ENCODE data around the gene FNDC3B.
A peak's percentile ranks its signal among the peaks of the same experiment; 100 is the strongest.

Gene FNDC3B

DNA sequence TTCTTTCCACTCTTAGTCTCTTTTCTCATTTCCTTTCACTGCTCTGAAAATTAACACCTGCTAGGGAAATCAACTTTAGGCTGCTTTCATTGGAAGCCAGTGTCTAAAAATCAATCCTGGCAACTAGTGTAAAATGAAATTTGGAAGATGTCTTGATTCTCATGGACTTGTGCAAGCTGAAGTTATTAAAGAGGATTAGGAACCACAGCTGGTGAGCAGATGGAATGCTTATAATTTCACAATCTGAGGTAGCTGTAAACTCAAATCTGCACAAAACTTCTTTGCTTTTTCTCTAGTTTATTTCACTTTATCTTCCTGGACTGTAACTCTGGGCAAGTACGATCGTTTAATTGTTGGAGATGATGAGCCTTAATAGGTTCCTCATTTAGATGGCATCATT lies 233.3 kb downstream of the FNDC3B start:
- no peak for DNase-seq

DNA sequence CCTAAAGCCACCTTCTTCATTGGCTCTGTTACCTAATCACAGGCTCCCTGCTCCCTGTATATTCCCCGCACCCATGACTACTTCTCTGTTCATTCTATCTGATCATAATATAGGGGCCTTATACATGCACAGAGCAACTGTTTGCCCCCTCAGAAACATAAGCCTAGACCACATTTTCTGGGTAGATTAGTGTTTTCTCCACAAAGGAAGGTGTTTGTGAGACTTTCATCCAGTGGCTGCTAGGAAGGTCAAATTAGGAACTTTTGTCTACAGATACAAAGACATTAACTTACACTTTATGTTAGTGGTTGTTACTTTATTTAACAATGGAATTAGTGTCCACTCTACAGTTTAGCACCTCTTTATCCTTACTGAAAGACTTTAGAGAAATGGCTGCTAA lies 234.0 kb downstream of the FNDC3B start:
- DNase-seq: no peak

DNA sequence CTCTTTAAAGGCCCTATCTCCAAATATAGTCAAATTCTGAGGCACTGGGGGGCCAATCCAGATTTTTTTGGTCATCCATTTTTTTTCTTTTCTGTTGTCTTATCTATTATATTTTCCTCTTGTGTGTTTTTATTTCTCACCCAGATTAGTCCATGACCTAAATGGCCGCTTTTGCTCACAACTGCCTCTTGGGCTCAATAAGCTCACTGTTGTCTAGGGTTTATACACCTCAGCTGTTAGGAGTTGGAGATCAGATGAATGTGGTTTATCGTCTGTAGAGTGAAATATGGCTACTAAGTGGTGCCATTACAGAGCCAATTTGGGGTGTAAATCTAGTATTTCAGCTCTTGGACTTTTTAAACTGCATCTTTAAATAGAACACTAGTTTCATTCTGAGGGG lies 235.5 kb downstream of the FNDC3B start:
- no peak for DNase-seq

DNA sequence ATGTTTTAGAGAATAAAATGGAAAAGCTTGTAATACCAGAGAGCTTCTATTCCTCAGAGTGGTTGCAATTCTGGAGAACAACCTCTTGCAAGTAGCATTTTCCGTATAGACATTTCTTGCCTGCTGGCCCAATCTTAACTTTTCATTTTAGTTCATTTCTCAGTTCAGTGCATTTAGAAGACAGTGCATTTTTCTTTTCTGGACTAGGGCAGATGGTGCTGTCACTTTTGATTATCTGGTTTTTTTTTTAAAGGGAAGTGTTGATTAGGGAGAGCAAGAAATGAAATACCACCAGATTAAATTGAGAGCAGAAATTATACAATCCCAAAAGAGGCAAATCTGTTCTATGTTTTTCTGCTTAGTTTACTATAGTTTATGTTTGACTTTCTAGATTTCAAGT lies 236.2 kb downstream of the FNDC3B start:
- no peak for DNase-seq

DNA sequence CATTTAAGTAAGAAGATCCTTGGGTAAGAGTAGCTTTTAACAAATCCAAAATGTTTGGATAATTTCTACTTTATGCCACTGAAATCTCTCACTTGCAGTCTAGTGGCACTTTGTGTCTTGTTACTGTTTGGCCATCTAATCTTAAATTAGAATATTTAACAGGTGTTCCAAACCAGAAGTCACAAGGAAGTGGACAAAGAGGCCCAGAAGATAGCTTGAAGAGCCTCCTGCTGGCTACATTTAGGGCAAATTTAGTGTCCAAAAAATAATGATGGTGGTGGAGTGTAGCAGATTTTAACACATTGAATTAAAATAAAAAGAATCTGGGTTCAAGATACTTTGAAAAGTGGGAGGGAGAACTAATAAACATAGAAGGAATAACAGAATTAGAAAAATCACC lies 236.7 kb downstream of the FNDC3B start:
- DNase-seq: no peak

DNA sequence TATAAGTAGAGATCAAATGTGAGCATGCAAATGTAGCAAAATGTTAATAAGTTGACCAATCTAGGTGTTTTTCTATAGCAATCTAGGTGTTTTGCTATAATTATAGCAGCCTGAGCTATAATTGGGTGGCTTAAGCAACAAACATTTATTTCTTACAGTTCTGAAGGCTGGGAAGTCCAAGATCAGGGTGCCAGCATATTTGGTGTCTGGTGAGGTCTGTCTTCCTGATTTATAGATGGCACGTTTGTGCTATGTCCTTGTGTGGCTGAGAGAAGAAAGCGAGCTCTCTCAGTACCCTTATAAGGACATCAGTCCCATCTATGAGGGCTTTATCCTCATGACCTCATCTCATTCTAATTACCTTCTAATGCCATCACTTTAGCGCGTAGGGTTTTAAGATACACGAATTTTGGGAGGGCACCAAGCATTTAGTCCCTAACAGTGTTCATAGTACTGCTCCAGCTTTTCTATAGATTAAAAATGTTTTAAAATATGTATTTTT lies 237.8 kb downstream of the FNDC3B start:
- no peak for DNase-seq

DNA sequence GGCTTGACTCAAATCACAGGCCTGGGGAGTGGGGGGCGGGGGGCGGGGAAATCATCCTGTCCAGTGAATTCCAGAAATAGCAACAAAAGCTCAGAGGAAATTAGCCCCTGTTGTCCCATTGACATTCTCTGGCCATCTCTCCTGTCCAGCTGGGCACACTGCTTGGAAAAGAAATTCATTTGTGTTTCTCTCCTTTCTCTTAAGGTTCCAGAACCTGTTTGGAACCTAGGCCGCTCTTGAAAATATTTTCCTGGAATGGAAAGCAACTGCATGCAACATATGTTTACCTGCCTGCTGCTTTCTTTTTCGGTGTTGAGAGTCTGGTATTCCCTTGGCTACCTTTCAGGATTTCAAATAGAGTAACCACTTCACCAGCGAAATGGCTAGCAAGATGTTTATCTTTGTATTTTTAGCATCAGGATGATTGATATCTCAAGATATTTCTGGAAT lies 239.8 kb downstream of the FNDC3B start:
- peak; percentile 13 for DNase-seq

DNA sequence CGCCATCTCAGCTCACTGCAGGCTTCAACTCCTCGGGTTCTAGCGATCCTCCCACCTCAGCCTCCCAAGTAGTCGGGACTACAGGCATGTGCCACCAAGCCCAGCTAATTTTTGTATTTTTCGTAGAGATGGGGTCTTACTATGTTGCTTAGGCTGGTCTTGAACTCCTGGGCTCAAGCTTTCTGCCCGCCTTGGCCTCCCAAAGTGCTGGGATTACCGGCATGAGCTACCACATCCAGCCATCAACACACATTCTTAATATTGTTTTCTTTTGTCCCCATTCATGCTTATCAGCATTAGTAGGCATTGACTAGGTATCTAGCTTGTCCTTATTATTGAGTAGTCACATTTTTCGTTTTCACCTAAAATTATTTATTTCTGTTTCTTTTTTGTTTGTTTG lies 240.6 kb downstream of the FNDC3B start:
- no peak for DNase-seq

DNA sequence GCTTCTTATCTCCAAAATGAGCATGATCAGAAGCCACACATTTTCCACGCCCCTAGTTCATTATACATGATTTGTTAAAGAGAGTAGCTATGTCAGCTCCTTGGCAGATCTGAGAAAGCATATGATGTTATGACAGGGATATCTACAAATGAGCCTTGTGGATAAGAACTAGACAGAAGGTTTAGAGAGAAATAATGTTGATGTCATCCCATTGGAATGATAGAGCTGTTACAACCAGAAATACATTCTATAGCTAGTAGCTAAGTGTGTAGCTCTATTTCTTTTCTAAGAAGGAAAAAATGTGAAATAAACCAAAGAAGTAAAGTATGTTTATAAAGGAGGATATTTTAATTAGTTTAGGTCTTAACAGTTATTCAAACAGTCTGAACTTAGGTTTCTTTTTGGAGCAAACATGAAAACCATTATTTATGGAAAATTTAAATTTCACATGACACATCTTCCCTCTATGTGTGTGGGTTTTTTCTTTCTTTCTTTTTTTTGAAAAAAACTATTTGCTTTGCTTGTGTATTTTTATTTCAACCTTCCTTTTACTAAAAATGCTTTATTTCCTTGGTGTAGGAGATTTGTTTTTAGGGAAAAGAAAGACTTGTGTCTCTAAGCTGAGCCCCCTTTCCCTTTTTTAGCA lies 241.2 kb downstream of the FNDC3B start:
- DNase-seq: no peak

DNA sequence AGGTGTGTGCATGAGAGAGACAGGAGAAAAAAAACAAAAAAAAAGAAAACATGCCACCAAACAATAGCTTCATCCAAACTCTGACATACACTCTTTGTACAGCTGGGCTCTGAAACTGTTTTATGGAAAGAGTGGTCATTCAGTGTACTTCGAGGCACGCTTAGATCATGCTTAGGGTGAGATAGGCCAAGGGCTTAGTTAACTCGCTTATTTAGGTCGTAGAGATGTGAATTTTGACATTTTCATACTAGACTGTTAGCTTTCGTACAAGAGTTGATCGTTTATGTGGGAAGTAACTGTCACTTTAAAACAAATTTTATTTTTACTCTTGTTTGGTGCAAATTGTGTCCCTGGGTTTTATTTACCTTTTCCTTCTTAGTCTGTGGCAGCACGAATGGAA lies 242.5 kb downstream of the FNDC3B start:
- DNase-seq: no peak

DNA sequence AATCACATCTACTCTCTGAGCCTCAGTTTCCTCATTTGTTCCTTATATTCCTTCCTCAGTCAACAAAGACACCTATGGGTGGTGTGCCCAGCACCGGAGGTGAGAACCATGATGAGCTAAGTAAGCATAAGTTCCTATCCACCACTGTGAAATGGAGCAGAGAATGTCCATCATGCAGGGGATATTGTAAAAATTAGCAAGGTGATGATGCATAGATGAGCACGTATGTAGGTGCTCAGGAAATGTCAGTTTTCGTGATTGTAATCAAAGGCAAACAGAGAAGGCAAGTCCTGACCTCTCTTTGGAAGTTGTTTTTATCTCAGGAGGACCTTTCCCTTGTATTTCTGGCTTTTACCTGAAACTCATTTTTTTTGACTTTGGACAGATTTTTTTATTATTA lies 243.5 kb downstream of the FNDC3B start:
- DNase-seq: no peak

DNA sequence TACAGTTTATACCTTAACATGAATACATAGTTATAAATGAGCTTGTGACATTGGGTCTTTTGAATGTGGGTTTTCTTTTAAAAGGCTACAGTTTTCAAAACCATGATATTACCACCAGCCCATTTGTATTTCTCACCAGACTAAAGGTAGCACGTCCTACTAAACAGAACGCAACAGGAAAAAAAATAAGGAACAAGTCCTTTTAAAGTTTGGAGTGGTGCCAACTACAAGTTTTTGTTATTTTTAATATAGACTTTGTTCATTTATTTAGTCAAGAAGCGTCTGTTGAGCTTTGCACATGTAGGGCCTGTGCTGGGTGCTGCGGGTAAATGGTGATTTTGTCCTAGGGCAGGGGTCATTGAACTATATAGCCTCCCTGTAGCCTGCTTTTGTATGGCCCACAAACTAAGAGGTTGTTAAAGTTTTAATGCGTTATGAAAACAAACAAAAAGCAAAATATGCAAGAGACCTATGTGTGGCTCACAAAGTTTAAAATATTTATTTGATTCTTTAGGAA lies 244.5 kb downstream of the FNDC3B start:
- DNase-seq: no peak

DNA sequence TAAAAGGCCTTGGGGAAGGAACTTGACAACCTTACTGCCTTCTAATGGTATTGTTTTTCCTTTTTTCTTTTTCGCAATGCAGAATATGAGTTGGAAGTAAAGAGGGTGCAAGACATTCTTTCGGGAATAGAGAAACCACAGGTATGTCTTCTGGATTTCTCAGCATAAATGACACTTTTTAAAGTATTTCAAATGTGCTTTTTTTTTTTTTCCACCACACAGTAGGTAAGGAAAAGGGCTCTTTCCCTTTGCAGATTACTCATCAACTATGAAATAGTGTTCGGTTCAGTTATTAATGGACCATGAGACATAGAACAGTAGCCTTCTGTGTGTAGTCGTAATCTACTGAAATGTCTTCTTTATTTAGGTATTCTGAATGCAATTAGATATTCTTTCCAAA lies 246.5 kb downstream of the FNDC3B start:
- DNase-seq: no peak

DNA sequence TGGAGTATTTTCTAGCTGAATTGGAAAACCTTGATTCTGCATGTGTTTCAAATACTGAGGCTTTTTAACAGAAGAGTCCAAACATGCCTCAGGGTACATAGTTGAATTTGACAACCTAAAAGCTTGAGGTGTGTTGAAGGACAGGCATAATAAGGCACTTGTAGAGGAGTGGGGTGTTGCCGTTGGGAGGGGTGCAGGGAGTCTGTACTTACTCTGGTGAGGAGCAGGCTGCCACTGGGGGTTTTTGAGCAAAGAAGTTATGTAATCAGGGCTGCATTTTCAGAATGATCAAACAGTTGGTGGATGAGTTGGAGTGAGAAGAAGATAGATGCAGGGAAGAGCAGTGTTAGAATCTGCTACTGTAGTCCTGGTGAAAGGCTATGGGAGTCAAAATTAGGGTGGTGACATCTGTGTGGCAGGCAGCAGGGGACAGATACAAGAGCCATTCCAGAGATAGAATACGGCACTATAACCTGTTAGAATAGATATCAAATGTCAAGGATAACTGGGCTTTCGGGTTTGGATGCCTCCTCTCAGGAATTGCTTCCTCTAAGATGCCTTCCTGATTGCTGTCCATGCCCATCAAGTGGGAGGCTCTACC lies 247.3 kb downstream of the FNDC3B start:
- no peak for DNase-seq

DNA sequence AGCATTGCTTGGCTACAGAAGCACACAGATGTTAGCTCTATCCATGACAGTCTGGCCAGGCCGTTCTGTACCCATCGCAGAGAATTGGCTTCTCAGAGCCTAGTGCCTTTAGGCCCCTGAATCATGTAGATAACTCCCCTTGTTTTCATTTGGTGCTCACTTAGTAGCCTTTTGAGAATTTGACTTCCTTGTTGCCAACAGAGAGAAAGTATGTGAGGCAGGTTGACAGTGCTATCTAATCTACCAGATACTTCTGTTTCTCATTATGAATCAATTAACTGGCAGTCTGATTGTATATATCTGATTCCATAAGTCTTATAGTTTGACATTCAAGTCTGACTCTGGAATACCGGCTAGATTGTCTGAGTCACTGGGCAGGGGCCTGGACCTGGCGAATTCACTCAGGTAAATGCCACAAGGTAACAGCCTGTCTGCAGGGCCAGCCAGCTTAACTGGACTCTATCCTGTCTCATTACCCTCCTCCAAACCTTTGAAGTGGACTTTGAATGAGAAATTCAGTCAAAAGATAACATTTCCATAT lies 248.6 kb downstream of the FNDC3B start:
- DNase-seq: no peak

DNA sequence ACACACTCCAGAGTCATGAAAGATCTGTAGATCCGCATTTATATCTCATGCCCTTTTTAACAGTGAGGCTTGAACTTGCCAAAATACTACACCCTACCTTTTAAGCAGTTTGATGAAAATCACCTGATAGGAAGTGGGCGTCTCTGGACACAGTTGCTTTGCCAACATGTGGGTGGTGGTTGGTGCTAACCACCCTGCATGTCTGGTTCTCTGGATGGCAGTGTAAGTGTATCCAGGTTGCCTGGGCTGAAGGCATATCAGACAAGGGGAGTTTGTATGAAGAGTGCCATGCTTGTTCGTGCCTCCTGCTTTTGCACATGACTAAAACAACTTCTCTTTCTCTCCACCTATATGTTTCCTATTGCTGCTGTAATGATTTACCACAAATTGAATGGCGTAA lies 249.3 kb downstream of the FNDC3B start:
- DNase-seq: no peak

DNA sequence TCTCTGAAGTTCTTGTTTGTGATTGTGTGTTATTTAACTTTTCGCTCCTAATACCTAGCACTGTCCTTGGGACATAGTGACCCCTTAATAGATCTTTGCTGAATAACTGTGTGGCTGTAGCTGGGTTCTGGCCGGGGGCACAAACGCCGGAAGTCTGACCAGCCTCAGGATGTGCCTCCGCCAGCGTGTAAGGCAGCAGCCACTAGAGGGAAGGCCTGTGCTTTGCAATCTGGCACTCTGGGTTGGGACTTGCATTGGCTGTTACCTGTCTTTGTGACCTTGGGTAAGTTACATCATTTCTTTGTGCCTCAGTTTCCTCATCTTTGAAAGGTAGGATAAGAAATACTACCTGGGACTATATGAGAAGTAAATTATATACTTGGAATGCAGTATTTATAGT lies 250.2 kb downstream of the FNDC3B start:
- DNase-seq: no peak

DNA sequence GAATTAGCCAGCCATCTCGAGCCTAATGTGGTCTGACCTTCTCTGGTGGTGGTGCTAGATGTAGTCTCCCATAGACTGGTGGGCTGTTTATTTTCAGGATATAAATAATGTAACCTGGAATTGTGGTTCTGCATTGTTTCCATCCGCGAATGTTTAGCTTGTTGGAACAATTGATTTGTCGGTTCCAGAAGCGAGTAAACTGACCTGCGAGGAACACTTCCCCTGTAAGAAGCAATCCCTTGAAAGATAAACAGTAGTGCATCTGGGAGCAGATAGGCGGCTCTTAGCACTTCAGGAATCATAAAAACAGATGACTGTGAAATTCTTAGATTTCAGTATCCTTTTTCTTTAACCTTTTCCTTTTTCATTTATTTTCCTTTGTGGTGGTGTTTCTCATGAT lies 251.1 kb downstream of the FNDC3B start:
- DNase-seq: no peak

DNA sequence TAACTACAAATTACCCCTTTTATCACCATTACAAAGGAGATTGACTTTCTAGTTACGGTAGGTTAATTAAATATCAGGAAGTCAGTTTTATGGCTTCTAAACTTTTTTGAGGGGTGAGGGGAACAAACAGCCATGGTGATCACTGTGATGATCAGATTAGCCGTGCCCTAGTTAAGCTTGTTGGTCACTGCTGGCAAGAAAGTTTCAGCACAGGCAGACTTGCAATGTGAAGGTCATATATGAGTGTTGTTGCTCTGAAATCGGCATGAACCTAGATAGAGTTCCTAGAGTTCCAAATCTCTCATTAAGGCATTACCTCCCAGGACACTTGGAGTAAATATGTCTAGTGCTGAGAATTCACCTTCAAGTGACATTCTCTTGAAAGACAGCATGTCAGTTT lies 252.3 kb downstream of the FNDC3B start:
- no peak for DNase-seq

DNA sequence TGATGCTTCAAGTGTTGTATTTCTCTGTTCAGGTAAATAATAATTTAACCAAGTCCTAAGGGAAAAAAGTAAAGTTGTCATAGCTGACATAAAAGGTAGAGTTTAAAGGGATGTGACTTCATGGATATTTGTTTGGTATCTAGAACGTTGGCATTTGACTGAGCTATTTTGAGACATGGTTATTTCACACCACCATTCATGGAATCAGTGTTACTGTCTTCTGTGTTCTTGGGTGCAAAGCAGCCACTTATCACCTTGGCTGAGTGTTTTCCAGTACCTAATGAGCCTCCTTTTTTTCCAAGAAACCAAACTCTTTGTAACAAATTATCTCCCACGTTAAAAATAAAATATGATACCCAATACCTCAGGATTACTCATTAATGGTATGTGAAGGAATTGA lies 253.0 kb downstream of the FNDC3B start:
- no peak for DNase-seq

DNA sequence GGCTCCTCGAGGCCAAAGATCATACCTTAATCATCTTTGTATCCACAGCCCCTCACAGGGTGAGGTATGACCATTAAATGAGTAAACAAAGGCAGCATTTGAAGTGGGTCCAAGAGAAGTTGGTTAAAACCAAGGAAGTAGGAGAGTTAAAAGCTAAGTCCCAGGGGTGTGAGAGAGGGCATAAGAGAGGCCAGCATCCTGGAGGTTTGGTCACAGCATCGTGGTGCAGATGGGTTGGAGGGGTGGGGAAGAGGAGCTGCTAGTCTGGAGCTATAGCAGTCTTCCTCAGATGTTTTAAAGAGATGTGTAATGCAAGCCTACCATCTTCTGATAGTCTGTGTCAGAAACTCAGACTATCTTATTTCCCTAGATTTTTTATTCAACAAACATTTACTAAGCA lies 253.7 kb downstream of the FNDC3B start:
- DNase-seq: no peak

DNA sequence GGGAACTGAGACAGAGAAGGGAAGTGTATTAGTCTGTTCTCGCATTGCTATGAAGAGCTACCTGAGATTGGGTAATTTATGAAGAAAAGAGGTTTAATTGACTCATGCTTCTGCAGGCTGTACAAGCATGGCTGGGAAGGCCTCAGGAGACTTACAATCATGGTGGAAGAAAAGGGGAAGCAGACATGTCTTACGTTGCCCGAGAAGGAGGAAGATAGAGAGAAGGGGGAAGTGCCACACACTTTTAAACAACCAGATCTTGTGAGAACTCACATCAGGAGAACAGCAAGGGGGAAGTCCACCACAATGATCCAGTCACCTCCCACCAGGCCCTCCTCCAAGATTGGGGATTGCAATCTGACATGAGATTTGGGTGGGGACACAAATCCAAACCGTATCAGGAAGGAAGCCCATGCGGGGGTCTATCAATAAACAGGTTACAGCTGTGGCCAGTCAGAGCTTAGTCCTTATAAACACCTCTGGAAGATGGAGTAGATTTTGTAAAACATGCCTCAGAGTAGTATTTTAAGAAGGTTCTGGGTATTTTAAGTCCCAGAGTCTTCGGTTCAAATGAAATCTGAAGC lies 254.9 kb downstream of the FNDC3B start:
- DNase-seq: no peak

DNA sequence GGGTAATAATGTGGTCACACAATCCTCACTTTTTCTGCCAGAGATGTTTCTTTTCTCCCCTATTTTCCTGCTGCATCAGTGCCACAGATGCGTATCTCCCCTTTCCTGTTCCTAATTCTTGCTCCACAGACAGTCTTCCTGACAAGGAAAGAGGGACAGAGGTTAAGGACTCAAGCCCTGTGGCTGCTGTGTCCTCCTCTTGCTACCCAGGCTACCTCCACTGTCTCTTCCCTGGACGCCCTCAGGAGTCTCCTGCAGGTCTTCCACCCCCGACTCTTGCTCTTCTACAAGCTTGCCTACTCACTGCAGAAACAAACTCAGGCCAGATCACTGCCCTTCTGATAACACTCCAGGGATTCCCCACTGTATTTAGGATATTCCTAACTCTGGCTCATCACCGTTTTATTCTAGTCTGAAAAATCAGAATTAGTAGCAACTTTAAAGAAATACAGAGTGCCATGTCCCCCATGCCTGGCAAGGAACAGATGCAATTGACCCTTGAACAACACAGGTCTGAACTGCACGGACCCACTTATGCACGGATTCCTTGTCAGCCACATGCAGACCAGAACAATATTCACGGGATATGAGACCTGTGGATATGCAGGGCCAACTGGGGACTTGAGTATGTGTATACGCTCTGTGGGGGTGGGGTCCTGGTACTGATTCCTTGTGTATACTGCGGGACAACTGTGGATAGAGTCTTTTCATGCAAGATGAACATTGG lies 257.0 kb downstream of the FNDC3B start:
- DNase-seq: no peak

DNA sequence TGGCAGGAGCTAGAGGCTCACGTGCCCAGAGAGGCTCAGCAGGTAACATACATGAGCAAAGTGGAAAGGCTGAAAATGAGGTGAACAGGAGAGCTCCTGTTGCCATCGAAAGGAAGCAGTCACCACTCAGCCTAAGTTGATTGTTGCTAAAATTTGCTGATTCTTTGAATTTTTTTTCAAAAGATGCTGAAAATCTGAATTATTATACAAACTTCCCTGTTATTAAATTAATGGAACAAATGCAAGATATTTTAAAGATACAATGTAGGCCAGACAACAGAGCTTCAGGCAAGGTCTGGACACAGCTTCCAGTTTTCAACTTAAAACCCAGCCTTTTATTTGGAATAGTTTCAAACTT lies 257.6 kb downstream of the FNDC3B start:
- DNase-seq: no peak

Measured in NCI-H345 (cell line).